ENCODE measurements around the gene OR6X1. TPM values are rescaled to one million over a fixed set of nuclear protein-coding genes. Genes with fewer than 3 reads are reported as not detected.

OR6X1 gene, protein sequence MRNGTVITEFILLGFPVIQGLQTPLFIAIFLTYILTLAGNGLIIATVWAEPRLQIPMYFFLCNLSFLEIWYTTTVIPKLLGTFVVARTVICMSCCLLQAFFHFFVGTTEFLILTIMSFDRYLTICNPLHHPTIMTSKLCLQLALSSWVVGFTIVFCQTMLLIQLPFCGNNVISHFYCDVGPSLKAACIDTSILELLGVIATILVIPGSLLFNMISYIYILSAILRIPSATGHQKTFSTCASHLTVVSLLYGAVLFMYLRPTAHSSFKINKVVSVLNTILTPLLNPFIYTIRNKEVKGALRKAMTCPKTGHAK
- total RNA-seq (not detected), polyA plus RNA-seq (not detected)
- long read RNA-seq, donor 1 = 0 reads
- long read RNA-seq, donor 2 = 0 reads
- long read RNA-seq, donor 3 = 0 reads
- long read RNA-seq, donor 4 = 0 reads
- long read RNA-seq, donor 5 = 0 reads

DNA sequence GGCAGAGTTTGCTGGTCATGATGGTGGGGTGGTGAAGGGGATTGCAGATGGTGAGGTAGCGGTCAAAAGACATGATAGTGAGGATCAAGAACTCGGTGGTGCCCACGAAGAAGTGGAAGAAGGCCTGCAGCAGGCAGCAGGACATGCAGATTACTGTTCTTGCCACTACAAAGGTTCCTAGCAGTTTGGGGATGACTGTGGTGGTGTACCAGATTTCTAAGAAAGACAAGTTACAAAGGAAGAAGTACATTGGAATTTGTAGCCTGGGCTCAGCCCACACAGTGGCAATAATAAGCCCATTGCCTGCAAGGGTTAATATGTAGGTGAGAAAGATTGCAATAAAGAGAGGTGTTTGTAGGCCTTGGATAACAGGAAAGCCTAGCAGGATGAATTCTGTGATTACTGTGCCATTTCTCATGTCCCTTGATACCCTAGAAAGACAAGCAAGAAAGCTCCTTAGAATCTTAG lies at the start of gene OR6X1:
OR6X1 (minus strand) TSS at position 418 of the 468 bp plus-strand sequence; CDS start at position 418, 0 bp downstream.
- 81 to 93% methylated on average over 3 of the region's 3 CpGs for WGBS, 2 donors
- Histone ChIP-seq H3K36me3 (ENCODE audit: control insufficient read depth in 4 of 4, insufficient read depth in 4 of 4, low read length in 4 of 4) (no peaks in the 10 kb centered on the region), H3K9me3 (ENCODE audit: control insufficient read depth in 4 of 4, insufficient read depth in 3 of 4, low read length in 3 of 4) (no peaks in the 10 kb centered on the region), H3K27me3 (ENCODE audit: control insufficient read depth in 3 of 3, insufficient read depth in 3 of 3, low read length in 2 of 3) (no peaks in the 10 kb centered on the region), H3K4me3 (no peak within 1 kb of the TSS), H3K27ac (ENCODE audit: low read depth in 1 of 2, low read length in 1 of 2) (no peak within 1 kb of the TSS), H3K4me1 (ENCODE audit: control insufficient read depth in 5 of 5, insufficient read depth in 5 of 5, low read length in 5 of 5) (peaks cover 0 to 5% (median 0%) of the 10 kb centered on the region in 5 donors), H3K9ac (ENCODE audit: insufficient read depth in 1 of 2, low read length in 2 of 2) (no peak within 1 kb of the TSS)
- TF ChIP-seq, protein P1, sequence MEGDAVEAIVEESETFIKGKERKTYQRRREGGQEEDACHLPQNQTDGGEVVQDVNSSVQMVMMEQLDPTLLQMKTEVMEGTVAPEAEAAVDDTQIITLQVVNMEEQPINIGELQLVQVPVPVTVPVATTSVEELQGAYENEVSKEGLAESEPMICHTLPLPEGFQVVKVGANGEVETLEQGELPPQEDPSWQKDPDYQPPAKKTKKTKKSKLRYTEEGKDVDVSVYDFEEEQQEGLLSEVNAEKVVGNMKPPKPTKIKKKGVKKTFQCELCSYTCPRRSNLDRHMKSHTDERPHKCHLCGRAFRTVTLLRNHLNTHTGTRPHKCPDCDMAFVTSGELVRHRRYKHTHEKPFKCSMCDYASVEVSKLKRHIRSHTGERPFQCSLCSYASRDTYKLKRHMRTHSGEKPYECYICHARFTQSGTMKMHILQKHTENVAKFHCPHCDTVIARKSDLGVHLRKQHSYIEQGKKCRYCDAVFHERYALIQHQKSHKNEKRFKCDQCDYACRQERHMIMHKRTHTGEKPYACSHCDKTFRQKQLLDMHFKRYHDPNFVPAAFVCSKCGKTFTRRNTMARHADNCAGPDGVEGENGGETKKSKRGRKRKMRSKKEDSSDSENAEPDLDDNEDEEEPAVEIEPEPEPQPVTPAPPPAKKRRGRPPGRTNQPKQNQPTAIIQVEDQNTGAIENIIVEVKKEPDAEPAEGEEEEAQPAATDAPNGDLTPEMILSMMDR (IDR thresholded peaks at IDR 0.05; ENCODE audit: control extremely low read depth, extremely low read depth) = no peak
- ATAC-seq (ENCODE audit: insufficient read depth, low FRiP score) (no peak), DNase-seq (no peak)

DNA sequence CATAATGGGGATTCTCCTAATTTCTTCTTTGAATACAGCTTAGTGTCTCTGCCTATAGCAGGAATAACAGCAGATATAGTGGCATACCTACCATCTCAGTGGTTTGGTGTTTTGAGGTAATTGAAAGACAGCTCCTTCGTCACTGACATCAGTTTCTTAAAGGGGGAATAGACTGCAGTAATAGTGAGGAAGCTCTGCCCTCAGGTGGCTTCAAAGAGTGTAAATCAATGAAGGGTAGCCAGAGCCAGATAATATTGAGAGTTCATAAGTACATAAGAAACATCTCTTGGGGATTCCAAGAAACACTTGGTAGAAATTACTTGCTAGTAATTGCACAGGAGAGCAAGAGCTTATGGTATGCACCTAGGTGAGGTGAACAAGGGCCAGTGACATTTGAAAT lies 47.4 kb upstream of the OR6X1 start:
- WGBS, 2 donors = 0 to 36% methylated on average over 1 of the region's 1 CpG
- H3K4me1 ChIP-seq (ENCODE audit: control insufficient read depth in 5 of 5, insufficient read depth in 5 of 5, low read length in 5 of 5) = no peaks in the 10 kb centered on the region
- no peak overlapping the region for H3K27ac ChIP-seq (ENCODE audit: low read depth in 1 of 2, low read length in 1 of 2)
- TF ChIP-seq, protein P1 (IDR thresholded peaks at IDR 0.05; ENCODE audit: control extremely low read depth, extremely low read depth) = no peak
- ATAC-seq (ENCODE audit: insufficient read depth, low FRiP score) (no peak), DNase-seq (no peak)
- H3K4me3 ChIP-seq = no peak overlapping the region
- no peaks in the 10 kb centered on the region for H3K27me3 ChIP-seq (ENCODE audit: control insufficient read depth in 3 of 3, insufficient read depth in 3 of 3, low read length in 2 of 3)
- no peak overlapping the region for H3K9ac ChIP-seq (ENCODE audit: insufficient read depth in 1 of 2, low read length in 2 of 2)
- no peaks in the 10 kb centered on the region for H3K9me3 ChIP-seq (ENCODE audit: control insufficient read depth in 4 of 4, insufficient read depth in 3 of 4, low read length in 3 of 4)
- no peaks in the 10 kb centered on the region for H3K36me3 ChIP-seq (ENCODE audit: control insufficient read depth in 4 of 4, insufficient read depth in 4 of 4, low read length in 4 of 4)

DNA sequence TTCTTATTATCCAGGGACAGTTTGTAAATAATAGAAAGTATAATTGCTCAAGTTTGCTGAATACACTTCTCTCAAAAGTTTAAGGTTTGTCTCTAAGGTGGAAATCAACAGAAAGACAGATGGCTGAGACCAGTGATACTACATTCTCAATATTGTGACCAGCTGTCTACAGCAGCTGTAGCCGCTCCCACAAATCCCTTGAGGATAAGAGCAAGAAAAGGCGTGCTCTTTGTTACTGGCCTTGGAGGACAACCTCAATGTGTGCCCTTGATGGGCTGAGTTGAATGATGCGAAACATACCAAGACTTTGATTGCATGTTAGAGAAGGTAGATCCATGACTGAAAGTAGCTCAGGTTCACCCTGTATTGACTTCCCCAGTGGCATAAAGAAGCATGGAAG lies 45.7 kb upstream of the OR6X1 start:
- WGBS, 2 donors = 83 to 90% methylated on average over 3 of the region's 3 CpGs
- no peaks in the 10 kb centered on the region for H3K9me3 ChIP-seq (ENCODE audit: control insufficient read depth in 4 of 4, insufficient read depth in 3 of 4, low read length in 3 of 4)
- H3K27ac ChIP-seq (ENCODE audit: low read depth in 1 of 2, low read length in 1 of 2) = no peak overlapping the region
- TF ChIP-seq, protein P1 (IDR thresholded peaks at IDR 0.05; ENCODE audit: control extremely low read depth, extremely low read depth) = no peak
- H3K36me3 ChIP-seq (ENCODE audit: control insufficient read depth in 4 of 4, insufficient read depth in 4 of 4, low read length in 4 of 4) = no peaks in the 10 kb centered on the region
- ATAC-seq (ENCODE audit: insufficient read depth, low FRiP score) = no peak
- H3K9ac ChIP-seq (ENCODE audit: insufficient read depth in 1 of 2, low read length in 2 of 2) = no peak overlapping the region
- H3K27me3 ChIP-seq (ENCODE audit: control insufficient read depth in 3 of 3, insufficient read depth in 3 of 3, low read length in 2 of 3) = no peaks in the 10 kb centered on the region
- no peak overlapping the region for H3K4me3 ChIP-seq
- no peak for DNase-seq
- no peaks in the 10 kb centered on the region for H3K4me1 ChIP-seq (ENCODE audit: control insufficient read depth in 5 of 5, insufficient read depth in 5 of 5, low read length in 5 of 5)

Data from lung (tissue), 16 donors.